Measurements from ENCODE around the gene FAM227B. TPM values are rescaled to one million over a fixed set of nuclear protein-coding genes. Genes with fewer than 3 reads are reported as not detected.

FAM227B gene
- total RNA-seq, 2 experiments from 2014 or later = 3.0 to 3.5 TPM

GRCh38 chr15:49303003-49303402 is 317.6 kb downstream of the FAM227B start:
- Mint-ChIP-seq H3K27ac (no peak overlapping the region), H3K27me3 (no peaks in the 10 kb centered on the region), H3K4me1 (no peaks in the 10 kb centered on the region), H3K4me3 (no peak overlapping the region), H3K36me3 (ENCODE audit: low read depth) (peaks cover 38% of the 10 kb centered on the region), H3K9me3 (peaks cover 6% of the 10 kb centered on the region)
- DNase-seq = no peak
- ChIA-PET POLR2A (no interaction called here), CTCF (interaction anchor here (0.8 kb wide), 1 partner anchor 282 kb away, joined by 3 read pairs; no protein-coding TSS in a partner anchor)

GRCh38 chr15:49301562-49301961 is 319.1 kb downstream of the FAM227B start:
- Mint-ChIP-seq H3K27me3 (no peaks in the 10 kb centered on the region), H3K4me1 (no peaks in the 10 kb centered on the region), H3K9me3 (peaks cover 6% of the 10 kb centered on the region), H3K36me3 (ENCODE audit: low read depth) (peaks cover 46% of the 10 kb centered on the region), H3K4me3 (no peak overlapping the region), H3K27ac (no peak overlapping the region)
- ChIA-PET CTCF (no interaction called here), POLR2A (no interaction called here)
- DNase-seq = no peak

- Mint-ChIP-seq H3K9me3 (peaks cover 6% of the 10 kb centered on the region), H3K4me3 (no peak overlapping the region), H3K36me3 (ENCODE audit: low read depth) (peaks cover 52% of the 10 kb centered on the region), H3K27ac (no peak overlapping the region), H3K27me3 (no peaks in the 10 kb centered on the region), H3K4me1 (no peaks in the 10 kb centered on the region)
- DNase-seq = no peak
- CTCF ChIA-PET = no interaction called here
- POLR2A ChIA-PET = no interaction called here
Measured at GRCh38 chr15:49300856-49301255, 319.8 kb downstream of the FAM227B start.

GRCh38 chr15:49297584-49297983 is 323.0 kb downstream of the FAM227B start:
- POLR2A ChIA-PET = no interaction called here
- no peaks in the 10 kb centered on the region for H3K27me3 Mint-ChIP-seq
- CTCF ChIA-PET = no interaction called here
- H3K36me3 Mint-ChIP-seq (ENCODE audit: low read depth) = peaks cover 56% of the 10 kb centered on the region
- DNase-seq = no peak
- H3K9me3 Mint-ChIP-seq = peaks cover 6% of the 10 kb centered on the region
- no peak overlapping the region for H3K27ac Mint-ChIP-seq
- H3K4me3 Mint-ChIP-seq = no peak overlapping the region
- H3K4me1 Mint-ChIP-seq = no peaks in the 10 kb centered on the region

- Mint-ChIP-seq H3K36me3 (ENCODE audit: low read depth) (peaks cover 59% of the 10 kb centered on the region), H3K27me3 (no peaks in the 10 kb centered on the region), H3K4me1 (peaks cover 4% of the 10 kb centered on the region), H3K4me3 (no peak overlapping the region), H3K27ac (no peak overlapping the region), H3K9me3 (peaks cover 6% of the 10 kb centered on the region)
- POLR2A ChIA-PET = no interaction called here
- CTCF ChIA-PET = no interaction called here
- DNase-seq = no peak
Measured at GRCh38 chr15:49296258-49296657, 324.4 kb downstream of the FAM227B start.

- no peak overlapping the region for H3K27ac Mint-ChIP-seq
- CTCF ChIA-PET = interaction anchor here (0.8 to 1.7 kb wide), 2 partner anchors 22 to 28 kb away, joined by 3 read pairs; no protein-coding TSS in a partner anchor
- no peaks in the 10 kb centered on the region for H3K9me3 Mint-ChIP-seq
- H3K27me3 Mint-ChIP-seq = no peaks in the 10 kb centered on the region
- POLR2A ChIA-PET = no interaction called here
- H3K4me1 Mint-ChIP-seq = peaks cover 11% of the 10 kb centered on the region
- H3K4me3 Mint-ChIP-seq = no peak overlapping the region
- DNase-seq = no peak
- peaks cover 49% of the 10 kb centered on the region for H3K36me3 Mint-ChIP-seq (ENCODE audit: low read depth)
Measured at GRCh38 chr15:49293941-49294340, 326.7 kb downstream of the FAM227B start.

- POLR2A ChIA-PET = no interaction called here
- peaks cover 31% of the 10 kb centered on the region for H3K4me1 Mint-ChIP-seq
- H3K27me3 Mint-ChIP-seq = no peaks in the 10 kb centered on the region
- no peak overlapping the region for H3K27ac Mint-ChIP-seq
- CTCF ChIA-PET = no interaction called here
- H3K36me3 Mint-ChIP-seq (ENCODE audit: low read depth) = peaks cover 62% of the 10 kb centered on the region
- H3K9me3 Mint-ChIP-seq = no peaks in the 10 kb centered on the region
- H3K4me3 Mint-ChIP-seq = no peak overlapping the region
- no peak for DNase-seq
Measured at GRCh38 chr15:49290191-49290590, 330.4 kb downstream of the FAM227B start.

- DNase-seq = no peak
- POLR2A ChIA-PET = no interaction called here
- Mint-ChIP-seq H3K9me3 (no peaks in the 10 kb centered on the region), H3K4me3 (no peak overlapping the region), H3K4me1 (peaks cover 31% of the 10 kb centered on the region), H3K27ac (no peak overlapping the region), H3K36me3 (ENCODE audit: low read depth) (peaks cover 66% of the 10 kb centered on the region), H3K27me3 (no peaks in the 10 kb centered on the region)
- CTCF ChIA-PET = interaction anchor here (0.6 to 1.4 kb wide), 2 partner anchors 16 to 864 kb away, joined by 3 read pairs; no protein-coding TSS in a partner anchor
Measured at GRCh38 chr15:49288391-49288790, 332.2 kb downstream of the FAM227B start.

GRCh38 chr15:49287481-49287880 is 333.1 kb downstream of the FAM227B start:
- POLR2A ChIA-PET = no interaction called here
- H3K4me1 Mint-ChIP-seq = peaks cover 31% of the 10 kb centered on the region
- H3K4me3 Mint-ChIP-seq = no peak overlapping the region

GRCh38 chr15:49286649-49287404 is 333.8 kb downstream of the FAM227B start:
- Mint-ChIP-seq H3K36me3 (ENCODE audit: low read depth) (peaks cover 65% of the 10 kb centered on the region), H3K27ac (peak overlapping the region; percentile 2), H3K9me3 (no peaks in the 10 kb centered on the region), H3K4me3 (no peak overlapping the region), H3K4me1 (peaks cover 31% of the 10 kb centered on the region), H3K27me3 (no peaks in the 10 kb centered on the region)
- CTCF ChIA-PET = no interaction called here
- POLR2A ChIA-PET = no interaction called here
- DNase-seq = no peak

More at GRCh38 chr15:49287481-49287880, 333.1 kb downstream of the FAM227B start:
- no peak for DNase-seq
- H3K36me3 Mint-ChIP-seq (ENCODE audit: low read depth) = peaks cover 66% of the 10 kb centered on the region
- H3K9me3 Mint-ChIP-seq = no peaks in the 10 kb centered on the region
- CTCF ChIA-PET = no interaction called here
- H3K27me3 Mint-ChIP-seq = no peaks in the 10 kb centered on the region
- no peak overlapping the region for H3K27ac Mint-ChIP-seq

GRCh38 chr15:49282366-49282765 is 338.3 kb downstream of the FAM227B start:
- peaks cover 49% of the 10 kb centered on the region for H3K36me3 Mint-ChIP-seq (ENCODE audit: low read depth)
- no peaks in the 10 kb centered on the region for H3K27me3 Mint-ChIP-seq
- H3K9me3 Mint-ChIP-seq = no peaks in the 10 kb centered on the region
- no peak overlapping the region for H3K27ac Mint-ChIP-seq
- H3K4me1 Mint-ChIP-seq = peaks cover 12% of the 10 kb centered on the region
- DNase-seq = no peak
- ChIA-PET CTCF (no interaction called here), POLR2A (no interaction called here)
- H3K4me3 Mint-ChIP-seq = no peak overlapping the region

GRCh38 chr15:49279521-49280456 is 340.8 kb downstream of the FAM227B start:
- Mint-ChIP-seq H3K36me3 (ENCODE audit: low read depth) (peaks cover 34% of the 10 kb centered on the region), H3K4me3 (no peak overlapping the region), H3K27ac (no peak overlapping the region), H3K27me3 (no peaks in the 10 kb centered on the region), H3K9me3 (no peaks in the 10 kb centered on the region), H3K4me1 (no peaks in the 10 kb centered on the region)
- no peak for DNase-seq
- CTCF ChIA-PET = no interaction called here
- POLR2A ChIA-PET = no interaction called here

GRCh38 chr15:49278751-49279150 is 341.9 kb downstream of the FAM227B start:
- no peaks in the 10 kb centered on the region for H3K4me1 Mint-ChIP-seq
- H3K36me3 Mint-ChIP-seq (ENCODE audit: low read depth) = peaks cover 25% of the 10 kb centered on the region
- no peaks in the 10 kb centered on the region for H3K9me3 Mint-ChIP-seq
- CTCF ChIA-PET = no interaction called here
- POLR2A ChIA-PET = no interaction called here
- H3K4me3 Mint-ChIP-seq = no peak overlapping the region
- DNase-seq = no peak
- H3K27me3 Mint-ChIP-seq = no peaks in the 10 kb centered on the region
- H3K27ac Mint-ChIP-seq = no peak overlapping the region

Measured in activated CD4-positive, alpha-beta T cell treated with anti-CD3 and anti-CD28 coated beads, Interleukin-2, amount 10 ng/mL, durations not matched to agents 7 days and 5 days (primary cell).